LNCAP (cell line): ENCODE data around the gene SLC4A3.

Experiments used
- CTCF ChIP-seq: fragments of 450-650 bp; IDR thresholded peaks from 2 replicates; pipeline ENCODE4 v1.5.1; 2017; ENCODE audit warnings: mild to moderate bottlenecking

The SLC4A3 gene

GRCh38 chr2:219636144-219636915 lies 8.9 kb downstream of the SLC4A3 start:
- TF ChIP-seq CTCF, result no peak

- TF ChIP-seq CTCF, result no peak
These were observed 9.8 kb downstream of the SLC4A3 start for GRCh38 chr2:219636941-219637841.

GRCh38 chr2:219637842-219638185 lies 10.4 kb downstream of the SLC4A3 start:
- TF ChIP-seq CTCF, result no peak

DNA sequence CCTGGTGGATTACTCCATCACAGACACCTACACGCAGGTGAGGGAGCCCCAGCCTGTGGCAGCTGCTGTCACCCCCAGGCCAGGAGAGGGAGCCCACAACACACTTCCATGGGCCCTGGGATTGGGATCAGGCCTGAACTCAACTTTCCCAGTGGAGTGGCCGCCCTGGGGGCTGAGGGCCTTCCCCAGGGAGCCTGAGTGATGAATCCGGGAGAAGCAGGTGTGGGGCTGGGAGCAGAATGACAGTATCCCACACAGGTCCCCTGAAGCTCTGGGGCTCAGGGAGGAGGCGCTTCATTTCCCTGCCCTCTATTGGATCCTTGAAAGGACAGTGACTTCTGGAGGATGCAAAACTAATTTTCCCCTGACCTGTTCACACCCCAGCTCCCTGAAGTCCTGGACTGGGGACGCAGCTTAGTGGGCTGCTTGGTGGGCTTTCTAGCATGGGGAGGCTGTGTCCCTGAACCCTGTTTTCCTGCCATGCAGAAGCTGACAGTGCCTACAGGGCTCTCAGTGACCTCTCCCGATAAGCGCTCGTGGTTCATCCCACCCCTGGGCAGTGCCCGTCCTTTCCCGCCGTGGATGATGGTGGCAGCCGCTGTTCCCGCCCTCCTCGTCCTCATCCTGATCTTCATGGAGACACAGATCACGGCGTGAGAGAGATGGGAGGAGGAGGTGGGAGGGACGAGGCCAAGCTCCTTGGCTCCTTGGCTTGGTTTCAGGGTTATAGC lies 11.0 kb downstream of the SLC4A3 start:
- no peak for TF ChIP-seq CTCF

GRCh38 chr2:219638948-219639755 lies 11.7 kb downstream of the SLC4A3 start:
- TF ChIP-seq CTCF, result no peak

- no peak for TF ChIP-seq CTCF
These were observed 14.1 kb downstream of the SLC4A3 start for GRCh38 chr2:219641390-219642068.
